Hepatocyte (in vitro differentiated cells): ENCODE data around the gene BTBD8.

ENCODE experiments used
- EZH2 ChIP-seq: fragments of 200-600 bp; sonication (generic); IDR thresholded peaks from 2 replicates; pipeline ENCODE4 v1.6.1; 2016; ENCODE audit warnings: antibody characterized with exemption, mild to moderate bottlenecking, borderline replicate concordance
- EZH2phosphoT487 ChIP-seq: fragments of 200-600 bp; sonication (generic); IDR thresholded peaks from one replicate; pipeline ENCODE4 v1.6.1; 2018; ENCODE audit warnings: antibody characterized with exemption, mild to moderate bottlenecking, low read depth, moderate library complexity; ENCODE audit not compliant: unreplicated experiment, severe bottlenecking
- TF ChIP-seq, protein P1 (sequence below): fragments of 200-600 bp; sonication (generic); IDR thresholded peaks from 2 replicates; pipeline ENCODE4 v1.5.1; 2016; ENCODE audit warnings: antibody characterized with exemption, mild to moderate bottlenecking; ENCODE audit not compliant: poor library complexity

DNA sequence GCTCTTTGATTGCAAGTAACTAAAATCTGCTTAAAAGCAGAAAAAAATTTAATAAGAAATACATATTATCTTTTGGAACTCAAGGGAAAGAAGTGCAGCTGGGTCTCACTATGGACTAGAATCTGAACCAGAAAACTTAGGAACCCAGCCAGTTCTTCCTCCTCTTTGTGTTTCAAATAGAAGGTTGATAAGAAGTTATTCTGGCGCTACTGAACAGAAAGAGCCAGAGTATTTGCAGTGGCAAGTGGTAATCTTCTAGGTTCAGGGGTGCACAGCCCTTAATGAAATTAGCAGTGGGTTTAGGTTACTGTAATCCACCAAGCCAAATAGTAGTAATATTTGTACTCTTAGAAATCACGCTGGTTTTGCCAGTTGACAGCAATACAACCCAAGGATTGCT, 28.5 kb downstream of the BTBD8 start:
- TF ChIP-seq, protein P1, sequence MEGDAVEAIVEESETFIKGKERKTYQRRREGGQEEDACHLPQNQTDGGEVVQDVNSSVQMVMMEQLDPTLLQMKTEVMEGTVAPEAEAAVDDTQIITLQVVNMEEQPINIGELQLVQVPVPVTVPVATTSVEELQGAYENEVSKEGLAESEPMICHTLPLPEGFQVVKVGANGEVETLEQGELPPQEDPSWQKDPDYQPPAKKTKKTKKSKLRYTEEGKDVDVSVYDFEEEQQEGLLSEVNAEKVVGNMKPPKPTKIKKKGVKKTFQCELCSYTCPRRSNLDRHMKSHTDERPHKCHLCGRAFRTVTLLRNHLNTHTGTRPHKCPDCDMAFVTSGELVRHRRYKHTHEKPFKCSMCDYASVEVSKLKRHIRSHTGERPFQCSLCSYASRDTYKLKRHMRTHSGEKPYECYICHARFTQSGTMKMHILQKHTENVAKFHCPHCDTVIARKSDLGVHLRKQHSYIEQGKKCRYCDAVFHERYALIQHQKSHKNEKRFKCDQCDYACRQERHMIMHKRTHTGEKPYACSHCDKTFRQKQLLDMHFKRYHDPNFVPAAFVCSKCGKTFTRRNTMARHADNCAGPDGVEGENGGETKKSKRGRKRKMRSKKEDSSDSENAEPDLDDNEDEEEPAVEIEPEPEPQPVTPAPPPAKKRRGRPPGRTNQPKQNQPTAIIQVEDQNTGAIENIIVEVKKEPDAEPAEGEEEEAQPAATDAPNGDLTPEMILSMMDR, result no peak
- TF ChIP-seq EZH2, result no peak
- TF ChIP-seq EZH2phosphoT487, result no peak
